ENCODE data around the gene TBCB.

The TBCB gene

GRCh38 chr19:36093687-36094086 lies 21.6 kb upstream of the TBCB start:
- Histone ChIP-seq H3K4me3 (ENCODE audit: insufficient read depth, low read length, poor library complexity, severe bottlenecking) (no peak overlapping the region), H3K27me3 (ENCODE audit: low read length) (no peaks in the 10 kb centered on the region), H4K20me1 (ENCODE audit: low read depth, low read length) (no peaks in the 10 kb centered on the region), H2AFZ (ENCODE audit: low read depth, low read length, severe bottlenecking) (no peak overlapping the region), H3K27ac (ENCODE audit: low read depth, low read length) (no peak overlapping the region), H3K9ac (ENCODE audit: low read length) (no peak overlapping the region), H3K9me2 (replicated peaks; ENCODE audit: insufficient read depth, low read length) (no peaks in the 10 kb centered on the region), H3F3A (ENCODE audit: insufficient read depth) (no peaks in the 10 kb centered on the region), H3K79me2 (ENCODE audit: insufficient read depth, low read length) (no peaks in the 10 kb centered on the region), H3K4me2 (ENCODE audit: low read depth, low read length, poor library complexity, severe bottlenecking) (no peak overlapping the region), H3K36me3 (ENCODE audit: low read length) (no peaks in the 10 kb centered on the region; the same call in 1 of the 2 replicates), H3K9me3 (ENCODE audit: insufficient read depth, low read length) (no peaks in the 10 kb centered on the region)
- TF ChIP-seq, protein P1, sequence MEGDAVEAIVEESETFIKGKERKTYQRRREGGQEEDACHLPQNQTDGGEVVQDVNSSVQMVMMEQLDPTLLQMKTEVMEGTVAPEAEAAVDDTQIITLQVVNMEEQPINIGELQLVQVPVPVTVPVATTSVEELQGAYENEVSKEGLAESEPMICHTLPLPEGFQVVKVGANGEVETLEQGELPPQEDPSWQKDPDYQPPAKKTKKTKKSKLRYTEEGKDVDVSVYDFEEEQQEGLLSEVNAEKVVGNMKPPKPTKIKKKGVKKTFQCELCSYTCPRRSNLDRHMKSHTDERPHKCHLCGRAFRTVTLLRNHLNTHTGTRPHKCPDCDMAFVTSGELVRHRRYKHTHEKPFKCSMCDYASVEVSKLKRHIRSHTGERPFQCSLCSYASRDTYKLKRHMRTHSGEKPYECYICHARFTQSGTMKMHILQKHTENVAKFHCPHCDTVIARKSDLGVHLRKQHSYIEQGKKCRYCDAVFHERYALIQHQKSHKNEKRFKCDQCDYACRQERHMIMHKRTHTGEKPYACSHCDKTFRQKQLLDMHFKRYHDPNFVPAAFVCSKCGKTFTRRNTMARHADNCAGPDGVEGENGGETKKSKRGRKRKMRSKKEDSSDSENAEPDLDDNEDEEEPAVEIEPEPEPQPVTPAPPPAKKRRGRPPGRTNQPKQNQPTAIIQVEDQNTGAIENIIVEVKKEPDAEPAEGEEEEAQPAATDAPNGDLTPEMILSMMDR (IDR thresholded peaks at IDR 0.05; ENCODE audit: insufficient read depth, low read length, poor library complexity, severe bottlenecking) = no peak
- no peak for TF ChIP-seq EZH2phosphoT487 (conservative IDR thresholded peaks at IDR 0.05; ENCODE audit: low read length)

- H3F3A ChIP-seq (ENCODE audit: insufficient read depth) = no peaks in the 10 kb centered on the region
- H3K36me3 ChIP-seq (ENCODE audit: low read length) = no peaks in the 10 kb centered on the region; the same call in 1 of the 2 replicates
- no peak overlapping the region for H3K27ac ChIP-seq (ENCODE audit: low read depth, low read length)
- H3K9me3 ChIP-seq (ENCODE audit: insufficient read depth, low read length) = no peaks in the 10 kb centered on the region
- H3K79me2 ChIP-seq (ENCODE audit: insufficient read depth, low read length) = no peaks in the 10 kb centered on the region
- H3K27me3 ChIP-seq (ENCODE audit: low read length) = no peaks in the 10 kb centered on the region
- no peak overlapping the region for H2AFZ ChIP-seq (ENCODE audit: low read depth, low read length, severe bottlenecking)
- no peaks in the 10 kb centered on the region for H4K20me1 ChIP-seq (ENCODE audit: low read depth, low read length)
- no peak for TF ChIP-seq EZH2phosphoT487 (conservative IDR thresholded peaks at IDR 0.05; ENCODE audit: low read length)
- TF ChIP-seq, protein P1 (IDR thresholded peaks at IDR 0.05; ENCODE audit: insufficient read depth, low read length, poor library complexity, severe bottlenecking) = no peak
- H3K9ac ChIP-seq (ENCODE audit: low read length) = no peak overlapping the region
- no peak overlapping the region for H3K4me3 ChIP-seq (ENCODE audit: insufficient read depth, low read length, poor library complexity, severe bottlenecking)
- H3K9me2 ChIP-seq (replicated peaks; ENCODE audit: insufficient read depth, low read length) = no peaks in the 10 kb centered on the region
- H3K4me2 ChIP-seq (ENCODE audit: low read depth, low read length, poor library complexity, severe bottlenecking) = no peak overlapping the region
Observed at GRCh38 chr19:36097036-36097435, 18.2 kb upstream of the TBCB start.

- Histone ChIP-seq H2AFZ (ENCODE audit: low read depth, low read length, severe bottlenecking) (no peak overlapping the region), H3K4me3 (ENCODE audit: insufficient read depth, low read length, poor library complexity, severe bottlenecking) (no peak overlapping the region), H3F3A (ENCODE audit: insufficient read depth) (no peaks in the 10 kb centered on the region), H3K9ac (ENCODE audit: low read length) (no peak overlapping the region), H3K79me2 (ENCODE audit: insufficient read depth, low read length) (no peaks in the 10 kb centered on the region), H3K9me2 (replicated peaks; ENCODE audit: insufficient read depth, low read length) (no peaks in the 10 kb centered on the region), H3K4me2 (ENCODE audit: low read depth, low read length, poor library complexity, severe bottlenecking) (no peak overlapping the region), H4K20me1 (ENCODE audit: low read depth, low read length) (no peaks in the 10 kb centered on the region), H3K27me3 (ENCODE audit: low read length) (no peaks in the 10 kb centered on the region), H3K9me3 (ENCODE audit: insufficient read depth, low read length) (no peaks in the 10 kb centered on the region), H3K36me3 (ENCODE audit: low read length) (peaks cover 3% of the 10 kb centered on the region; the same call in 1 of the 2 replicates), H3K27ac (ENCODE audit: low read depth, low read length) (no peak overlapping the region)
- TF ChIP-seq, protein P1 (IDR thresholded peaks at IDR 0.05; ENCODE audit: insufficient read depth, low read length, poor library complexity, severe bottlenecking) = no peak
- TF ChIP-seq EZH2phosphoT487 (conservative IDR thresholded peaks at IDR 0.05; ENCODE audit: low read length) = no peak
Observed at GRCh38 chr19:36099166-36099785, 16.0 kb upstream of the TBCB start.

Measured in SU-DHL-6 (cell line).